IMR-90 (cell line): ENCODE data around the gene MET. TPM values are rescaled to one million over a fixed set of nuclear protein-coding genes. Genes with fewer than 3 reads are reported as not detected.

Experiments used
- ATAC-seq: fragments of 200-7000 bp; cut with Tn5 transposase; 2 replicates; pipeline ENCODE4 v1.9.1; 2020; ENCODE audit warnings: low read depth, mild to moderate bottlenecking, moderate library complexity
- BruUV-seq: library from RNA; stranded (reverse); fragments of 400-500 nt; replicated peaks from 2 replicates; lab custom pipeline; 2021; lab: Mats Ljungman, UMichigan
- CTCF ChIA-PET: fragments of 300-600 bp; formaldehyde crosslinking; extraction: SDS; loops from one replicate; lab custom pipeline; 2021; ENCODE audit warnings: antibody characterized with exemption; lab: Yijun Ruan, JAX
- POLR2A ChIA-PET: fragments of 300-600 bp; sonication (Branson Sonifier 250); formaldehyde crosslinking; loops from one replicate; lab custom pipeline; 2022; ENCODE audit warnings: antibody characterized with exemption; ENCODE audit not compliant: unreplicated experiment; lab: Charles Lee
- DNase-seq: peaks from one replicate; pipeline ENCODE4 v3.0.0; 2013
- H2AFZ ChIP-seq: replicated peaks from 2 replicates; pipeline ENCODE3; 2013; ENCODE audit warnings: low read length, mild to moderate bottlenecking; ENCODE audit not compliant: poor library complexity
- H2AK5ac ChIP-seq: 2 replicates; pipeline ENCODE4 v1.6.1; 2013; ENCODE audit warnings: low read depth, low read length, inconsistent platforms
- H2AK9ac ChIP-seq: replicated peaks from 2 replicates; pipeline ENCODE3; 2013; ENCODE audit warnings: mild to moderate bottlenecking, low read depth, low read length, moderate library complexity; ENCODE audit not compliant: poor library complexity
- H2BK120ac ChIP-seq: 2 replicates; pipeline ENCODE4 v1.6.1; 2013; ENCODE audit warnings: low read depth, low read length, inconsistent platforms
- H2BK15ac ChIP-seq: 3 replicates; pipeline ENCODE4 v1.6.1; 2013; ENCODE audit warnings: low read depth, low read length, inconsistent platforms
- H2BK20ac ChIP-seq: 2 replicates; pipeline ENCODE4 v1.6.1; 2013; ENCODE audit warnings: low read depth, mild to moderate bottlenecking, inconsistent platforms, low read length, moderate library complexity
- H2BK5ac ChIP-seq: 2 replicates; pipeline ENCODE4 v1.6.1; 2013; ENCODE audit warnings: mild to moderate bottlenecking, low read depth, low read length, inconsistent platforms; ENCODE audit not compliant: poor library complexity, severe bottlenecking
- H3K14ac ChIP-seq: replicated peaks from 2 replicates; pipeline ENCODE4 v1.6.1; 2013; ENCODE audit warnings: low read depth, low read length, inconsistent platforms
- H3K18ac ChIP-seq: 2 replicates; pipeline ENCODE4 v1.6.1; 2013; ENCODE audit warnings: low read depth, low read length, control low read depth
- H3K23ac ChIP-seq: 2 replicates; pipeline ENCODE4 v1.6.1; 2013; ENCODE audit warnings: low read depth, low read length, inconsistent platforms
- H3K27ac ChIP-seq: 2 replicates; pipeline ENCODE4 v1.5.1; 2013; ENCODE audit warnings: mild to moderate bottlenecking, control low read depth, low read length; ENCODE audit not compliant: insufficient read depth
- H3K27me3 ChIP-seq: 2 replicates; pipeline ENCODE4 v1.6.1; 2013; ENCODE audit warnings: low read length; ENCODE audit not compliant: control insufficient read depth, insufficient read depth
- H3K36me3 ChIP-seq: 2 replicates; pipeline ENCODE4 v1.6.1; 2013; ENCODE audit warnings: low read length, mixed read lengths; ENCODE audit not compliant: control insufficient read depth, insufficient read depth
- H3K4ac ChIP-seq: 2 replicates; pipeline ENCODE4 v1.6.1; 2013; ENCODE audit warnings: low read depth, low read length, inconsistent platforms
- H3K4me1 ChIP-seq: 2 replicates; pipeline ENCODE4 v1.6.1; 2013; ENCODE audit warnings: low read length, mixed read lengths; ENCODE audit not compliant: control insufficient read depth, insufficient read depth
- H3K4me2 ChIP-seq: 2 replicates; pipeline ENCODE4 v1.6.1; 2013; ENCODE audit warnings: low read depth, mild to moderate bottlenecking, control low read depth, low read length, moderate library complexity
- H3K4me3 ChIP-seq: 2 replicates; pipeline ENCODE4 v1.5.1; 2013; ENCODE audit warnings: low read depth, mild to moderate bottlenecking, control low read depth, low read length, moderate library complexity; ENCODE audit not compliant: insufficient read depth
- H3K56ac ChIP-seq: 2 replicates; pipeline ENCODE4 v1.6.1; 2013; ENCODE audit warnings: low read length, inconsistent platforms; ENCODE audit not compliant: insufficient read depth; ENCODE audit errors: extremely low read depth
- H3K79me1 ChIP-seq, 2 experiments: 2 replicates each; pipeline ENCODE4 v1.6.1; 2013; ENCODE audit warnings: low read length in 2 of 2, inconsistent platforms in 1 of 2, low read depth in 1 of 2
- H3K9ac ChIP-seq: 2 replicates; pipeline ENCODE4 v1.6.1; 2013; ENCODE audit warnings: low read depth, low read length, control low read depth
- H3K9me1 ChIP-seq: 2 replicates; pipeline ENCODE4 v1.6.1; 2013; ENCODE audit warnings: low read length, inconsistent platforms; ENCODE audit not compliant: insufficient read depth
- H3K9me3 ChIP-seq: 2 replicates; pipeline ENCODE4 v1.6.1; 2013; ENCODE audit warnings: low read length; ENCODE audit not compliant: control insufficient read depth, insufficient read depth
- H4K20me1 ChIP-seq: 2 replicates; pipeline ENCODE4 v1.6.1; 2013; ENCODE audit warnings: low read length, inconsistent platforms; ENCODE audit not compliant: insufficient read depth
- H4K5ac ChIP-seq: 2 replicates; pipeline ENCODE4 v1.6.1; 2013; ENCODE audit warnings: mild to moderate bottlenecking, low read depth, low read length, control low read depth
- H4K8ac ChIP-seq, 2 experiments: 2 replicates each; pipeline ENCODE4 v1.6.1; 2013; ENCODE audit warnings: low read depth in 2 of 2, low read length in 2 of 2, control low read depth in 1 of 2, inconsistent platforms in 1 of 2
- H4K91ac ChIP-seq: 2 replicates; pipeline ENCODE4 v1.6.1; 2013; ENCODE audit warnings: low read depth, low read length, inconsistent platforms; ENCODE audit not compliant: insufficient read depth
- BHLHE40 ChIP-seq: fragments of 150-350 bp; IDR thresholded peaks from 2 replicates; pipeline ENCODE4 v1.6.1; 2016; ENCODE audit warnings: mild to moderate bottlenecking, low read depth, low read length
- MAZ ChIP-seq: IDR thresholded peaks from 2 replicates; pipeline ENCODE4 v1.6.1; 2012; ENCODE audit warnings: low read depth, mild to moderate bottlenecking, low read length, improper control_type of control experiment, moderate library complexity, borderline replicate concordance
- RFX5 ChIP-seq: IDR thresholded peaks from 2 replicates; pipeline ENCODE4 v1.8.0; 2012; ENCODE audit warnings: low read depth, mild to moderate bottlenecking, low read length, moderate library complexity
- WGBS, 2 experiments: methylation state at CpG; one replicate each; pipeline versions ENCODE4 v1.1.5 to v1.1.7; 2013; ENCODE audit warnings: missing lambda C conversion rate in 2 of 2; ENCODE audit not compliant: insufficient read length in 1 of 2; ENCODE audit errors: extremely low coverage in 2 of 2; 5-methylcytosine and 5-hydroxymethylcytosine counted together
- dilution Hi-C: fragments of 300-500 bp; cut with HindIII; formaldehyde crosslinking; loops from one replicate; pipeline ENCODE4 v1.14.3; 2018; ENCODE audit warnings: low sequenced_read_pairs; ENCODE audit not compliant: unreplicated experiment
- in situ Hi-C: fragments of 300-500 bp; cut with MboI; formaldehyde crosslinking; loops from 3 replicates; pipeline ENCODE4 v1.14.3; 2019; ENCODE audit warnings: low sequenced_read_pairs, inconsistent platforms, mixed read lengths
- intact Hi-C: fragments of 100-400 bp; cut with micrococcal nuclease; formaldehyde crosslinking; loops from 2 replicates; pipeline ENCODE4 v1.10.0; 2022
- polyA plus RNA-seq, 3 experiments: library from polyadenylated mRNA; depleted of rRNA; stranded (reverse); fragments of >200 nt; gene quantifications; 2 replicates each; pipeline ENCODE4 v1.2.3, GENCODE V29; 2012; ENCODE audit warnings: low replicate concordance in 1 of 3
- total RNA-seq: library from RNA; depleted of rRNA; stranded (reverse); fragments of >200 nt; gene quantifications from 2 replicates; pipeline ENCODE4 v1.2.3, GENCODE V29; 2012
- TF ChIP-seq, protein P1 (sequence below): fragments of 150-350 bp; IDR thresholded peaks from 2 replicates; pipeline ENCODE4 v1.6.1; 2017; ENCODE audit warnings: mild to moderate bottlenecking, antibody characterized with exemption, low read length, low read depth

MET gene
- total and polyA plus RNA-seq, 2 of the 4 experiments (the other 2 are of a cell fraction) = 15.0 to 84.6 TPM

DNA sequence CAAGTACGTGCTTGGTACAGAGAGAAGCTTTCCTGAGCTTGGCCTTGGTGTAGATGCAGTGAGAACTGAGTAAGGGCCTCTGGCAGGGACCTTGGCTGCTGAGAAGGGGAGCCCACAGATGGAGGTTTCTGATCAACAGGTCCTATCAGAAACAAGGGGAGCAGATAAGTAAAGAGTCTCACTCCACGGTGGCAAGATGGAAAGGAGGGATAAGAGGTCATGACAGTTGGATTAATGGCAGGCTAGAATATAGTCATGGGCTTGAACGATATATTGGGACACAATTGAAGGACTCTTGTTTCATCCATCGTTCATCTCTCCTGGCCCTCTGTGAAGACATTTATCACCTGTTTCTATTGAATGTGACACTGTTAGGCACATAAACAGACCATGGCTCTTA, 41.5 kb downstream of the MET start:
- Histone ChIP-seq H3K9me3 (no peaks in the 10 kb centered on the region), H3K27me3 (no peaks in the 10 kb centered on the region), H3K14ac (peak overlapping the region; percentile 68), H3K4me1 (peaks cover 9% of the 10 kb centered on the region), H4K5ac (no peak overlapping the region), H3K23ac (no peak overlapping the region; the same call in 1 of the 2 replicates), H2BK15ac (peak overlapping the region; percentile 25; the same call in 1 of the 3 replicates), H3K56ac (no peak overlapping the region), H2BK5ac (peak overlapping the region; percentile 35), H2AK5ac (peak overlapping the region; percentile 92; the same call in 1 of the 2 replicates), H4K91ac (no peak overlapping the region), H3K79me1 (peaks cover 11 to 26% of the 10 kb centered on the region in 2 experiments; a peak in 3 of 4 replicates), H2AK9ac (no peak overlapping the region), H2AFZ (no peak overlapping the region), H3K9me1 (peaks cover 13% of the 10 kb centered on the region), H3K36me3 (no peaks in the 10 kb centered on the region), H3K4me2 (no peak overlapping the region; the same call in 1 of the 2 replicates), H4K20me1 (no peaks in the 10 kb centered on the region), H2BK20ac (peak overlapping the region; percentile 69; the same call in 1 of the 2 replicates), H3K18ac (peak overlapping the region; percentile 83; the same call in 1 of the 2 replicates), H3K27ac (no peak overlapping the region), H4K8ac (0 out of 4 replicates have a peak overlapping the region, but pooled peaks of 1 of the 2 experiments have one; percentile 29), H3K4ac (peak overlapping the region; percentile 81; the same call in 1 of the 2 replicates), H3K4me3 (no peak overlapping the region), H3K9ac (no peak overlapping the region), H2BK120ac (no peak overlapping the region)
- in situ Hi-C loops (no loop called here), dilution Hi-C loops (no loop called here), intact Hi-C loops (no loop called here)
- BruUV-seq = no TSS peak
- no peak for DNase-seq
- CTCF ChIA-PET = no interaction called here
- 87% methylated on average over 3 of the region's 4 CpGs; no CpG with 5 or more reads in 1 of the 2 experiments for WGBS, 2 experiments
- POLR2A ChIA-PET = no interaction called here
- TF ChIP-seq MAZ = no peak
- TF ChIP-seq RFX5 = no peak
- no peak for TF ChIP-seq BHLHE40
- TF ChIP-seq, protein P1, sequence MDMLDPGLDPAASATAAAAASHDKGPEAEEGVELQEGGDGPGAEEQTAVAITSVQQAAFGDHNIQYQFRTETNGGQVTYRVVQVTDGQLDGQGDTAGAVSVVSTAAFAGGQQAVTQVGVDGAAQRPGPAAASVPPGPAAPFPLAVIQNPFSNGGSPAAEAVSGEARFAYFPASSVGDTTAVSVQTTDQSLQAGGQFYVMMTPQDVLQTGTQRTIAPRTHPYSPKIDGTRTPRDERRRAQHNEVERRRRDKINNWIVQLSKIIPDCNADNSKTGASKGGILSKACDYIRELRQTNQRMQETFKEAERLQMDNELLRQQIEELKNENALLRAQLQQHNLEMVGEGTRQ = no peak
- ATAC-seq = no peak
